Measurements from ENCODE around the gene PRKCH.

The PRKCH gene

DNA sequence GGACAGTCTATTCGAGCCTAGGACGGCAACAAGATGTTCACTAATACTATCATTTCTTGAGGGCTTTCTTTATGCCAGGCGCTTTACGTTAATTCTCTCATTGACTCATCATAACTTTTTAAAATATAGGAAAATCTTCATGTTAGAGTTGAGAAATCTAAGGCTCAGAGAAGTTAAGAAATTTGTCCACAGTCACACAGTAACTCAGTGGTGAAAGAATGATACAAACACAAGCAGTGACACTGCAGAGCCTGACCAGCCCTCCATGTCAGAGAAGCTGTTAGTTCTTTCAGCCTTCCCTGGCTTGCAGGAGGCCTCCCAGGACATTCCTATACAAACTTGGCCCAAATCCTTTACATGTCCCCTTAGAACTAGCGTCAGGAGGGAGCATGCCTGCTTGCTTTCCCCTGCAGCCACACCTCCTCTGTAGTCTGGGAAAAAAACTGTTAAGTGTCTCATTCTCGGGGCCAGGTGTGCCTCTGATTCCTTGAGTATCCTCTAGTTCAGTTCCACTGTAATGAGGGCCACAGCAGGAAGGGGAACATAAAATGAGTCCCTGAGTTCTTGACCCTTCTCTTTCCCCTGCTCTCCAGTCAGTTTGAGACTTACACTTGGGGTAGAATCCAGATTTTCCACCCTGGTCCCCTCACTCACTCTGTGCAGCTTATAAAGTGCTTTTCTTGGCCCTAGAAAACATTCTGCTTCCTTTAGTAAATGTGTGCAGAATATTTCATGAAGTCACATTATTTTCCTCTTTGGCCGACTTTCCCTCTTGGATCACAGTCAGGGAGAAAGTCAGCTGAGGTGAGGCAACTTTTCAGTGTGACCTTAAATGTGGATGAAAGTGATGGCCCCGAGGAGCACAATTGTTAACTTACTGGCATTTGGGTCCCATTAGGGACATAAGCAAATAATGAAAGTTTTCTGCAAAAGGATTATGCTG is 221.7 kb downstream of the PRKCH start:
- no peak overlapping the region for H3K27ac ChIP-seq
- no peak for TF ChIP-seq ZFX (IDR thresholded peaks at IDR 0.05; ENCODE audit: borderline replicate concordance)
- TF ChIP-seq, protein P1, sequence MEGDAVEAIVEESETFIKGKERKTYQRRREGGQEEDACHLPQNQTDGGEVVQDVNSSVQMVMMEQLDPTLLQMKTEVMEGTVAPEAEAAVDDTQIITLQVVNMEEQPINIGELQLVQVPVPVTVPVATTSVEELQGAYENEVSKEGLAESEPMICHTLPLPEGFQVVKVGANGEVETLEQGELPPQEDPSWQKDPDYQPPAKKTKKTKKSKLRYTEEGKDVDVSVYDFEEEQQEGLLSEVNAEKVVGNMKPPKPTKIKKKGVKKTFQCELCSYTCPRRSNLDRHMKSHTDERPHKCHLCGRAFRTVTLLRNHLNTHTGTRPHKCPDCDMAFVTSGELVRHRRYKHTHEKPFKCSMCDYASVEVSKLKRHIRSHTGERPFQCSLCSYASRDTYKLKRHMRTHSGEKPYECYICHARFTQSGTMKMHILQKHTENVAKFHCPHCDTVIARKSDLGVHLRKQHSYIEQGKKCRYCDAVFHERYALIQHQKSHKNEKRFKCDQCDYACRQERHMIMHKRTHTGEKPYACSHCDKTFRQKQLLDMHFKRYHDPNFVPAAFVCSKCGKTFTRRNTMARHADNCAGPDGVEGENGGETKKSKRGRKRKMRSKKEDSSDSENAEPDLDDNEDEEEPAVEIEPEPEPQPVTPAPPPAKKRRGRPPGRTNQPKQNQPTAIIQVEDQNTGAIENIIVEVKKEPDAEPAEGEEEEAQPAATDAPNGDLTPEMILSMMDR (IDR thresholded peaks at IDR 0.05) = no peak

DNA sequence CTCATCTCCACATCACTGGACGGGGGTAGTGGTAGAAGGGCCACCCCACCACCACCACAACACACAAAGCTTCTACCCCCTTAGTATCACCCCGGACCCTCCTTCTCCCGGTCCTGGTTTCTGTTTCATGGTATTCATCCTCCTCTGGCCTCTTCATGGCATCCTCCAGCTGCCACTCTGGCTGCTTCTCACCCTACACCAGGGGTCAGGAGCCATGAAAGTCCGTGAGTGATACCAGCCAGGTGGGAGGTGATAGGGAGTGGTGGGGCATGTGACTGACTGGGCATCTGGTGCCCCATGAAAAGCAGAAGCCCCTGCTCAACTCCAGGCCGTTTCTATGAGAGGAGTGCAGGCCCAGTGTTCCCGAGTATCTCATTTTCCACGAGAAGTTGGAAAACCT is 222.6 kb downstream of the PRKCH start:
- TF ChIP-seq, protein P1 (IDR thresholded peaks at IDR 0.05) = no peak
- no peak for TF ChIP-seq ZFX (IDR thresholded peaks at IDR 0.05; ENCODE audit: borderline replicate concordance)
- H3K27ac ChIP-seq = no peak overlapping the region

DNA sequence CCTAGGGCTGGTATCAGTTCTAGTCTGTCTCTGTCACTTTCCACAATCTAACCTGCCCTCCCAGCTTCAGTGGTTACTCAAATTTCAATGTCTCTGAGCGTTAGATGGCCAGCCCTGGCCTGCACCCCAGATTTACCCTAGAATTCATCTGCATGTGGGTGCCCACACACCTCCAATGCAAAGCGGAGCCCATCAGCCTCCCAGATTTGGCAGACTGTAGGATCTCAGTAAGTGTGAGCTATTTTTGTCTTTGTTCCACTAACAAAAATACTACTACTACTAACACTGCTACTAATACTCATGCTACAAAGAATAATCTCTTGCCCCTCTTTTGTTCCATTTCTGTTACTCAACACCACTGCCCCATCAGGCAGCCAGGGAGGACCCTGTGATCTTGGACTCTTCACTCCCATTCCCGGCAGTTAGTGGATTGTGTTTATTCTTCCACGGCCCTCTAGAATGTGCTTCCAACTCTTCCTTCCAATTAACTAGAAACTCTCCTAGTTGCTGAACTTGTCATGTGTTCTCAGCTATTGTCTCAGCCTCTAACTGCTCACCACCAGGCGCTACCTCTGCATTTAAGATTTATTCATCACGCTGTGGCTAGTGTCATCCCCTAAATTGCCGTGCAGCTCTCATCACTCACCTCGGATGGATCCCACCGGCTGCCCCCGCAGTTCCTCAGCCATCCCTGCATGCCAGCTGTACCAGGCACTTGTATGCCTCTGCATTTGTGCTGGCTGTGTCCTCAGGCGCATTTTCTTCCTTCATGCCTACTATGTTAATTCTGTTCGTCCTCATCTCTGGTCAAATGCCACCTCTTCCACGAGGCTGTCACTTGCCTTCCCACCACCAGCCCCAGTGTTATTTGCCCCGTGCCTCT is 223.3 kb downstream of the PRKCH start:
- no peak overlapping the region for H3K27ac ChIP-seq
- TF ChIP-seq, protein P1 (IDR thresholded peaks at IDR 0.05) = no peak
- TF ChIP-seq ZFX (IDR thresholded peaks at IDR 0.05; ENCODE audit: borderline replicate concordance) = no peak

DNA sequence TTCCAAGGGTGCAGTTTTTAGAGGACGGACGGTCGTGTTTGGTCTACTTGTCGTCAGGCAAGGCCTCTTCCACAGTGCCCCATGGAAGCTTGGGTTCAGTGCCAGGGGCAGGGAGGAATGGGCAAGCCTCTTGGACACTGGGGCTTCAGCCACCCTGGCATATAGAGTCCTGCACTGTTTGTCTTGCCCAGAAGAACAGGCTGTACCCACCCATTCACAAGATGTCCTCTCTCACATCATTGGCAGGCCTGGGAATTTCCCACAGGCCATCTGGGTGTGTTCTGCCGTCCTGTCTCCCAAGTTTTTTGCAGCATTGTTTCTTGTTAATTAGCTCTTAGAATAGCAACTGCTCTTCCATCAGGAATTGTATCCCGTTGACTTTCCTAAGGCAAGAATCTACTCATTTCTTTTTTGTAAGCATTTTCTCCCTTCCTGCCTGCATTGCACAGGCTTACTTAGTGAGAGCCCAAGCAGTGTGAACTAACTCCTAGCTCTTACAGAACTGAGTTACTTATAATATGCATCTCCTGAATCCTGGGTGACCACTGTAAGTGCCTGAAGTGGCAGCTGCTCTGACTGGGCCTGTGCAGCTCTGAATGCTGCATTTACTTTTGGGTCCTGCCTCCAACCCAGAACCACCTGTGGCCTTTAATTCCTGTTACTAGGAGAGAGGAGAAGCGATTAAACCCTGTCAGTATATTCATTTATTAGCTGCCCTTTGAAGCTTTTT is 224.5 kb downstream of the PRKCH start:
- no peak for TF ChIP-seq ZFX (IDR thresholded peaks at IDR 0.05; ENCODE audit: borderline replicate concordance)
- TF ChIP-seq, protein P1 (IDR thresholded peaks at IDR 0.05) = no peak
- H3K27ac ChIP-seq = no peak overlapping the region

DNA sequence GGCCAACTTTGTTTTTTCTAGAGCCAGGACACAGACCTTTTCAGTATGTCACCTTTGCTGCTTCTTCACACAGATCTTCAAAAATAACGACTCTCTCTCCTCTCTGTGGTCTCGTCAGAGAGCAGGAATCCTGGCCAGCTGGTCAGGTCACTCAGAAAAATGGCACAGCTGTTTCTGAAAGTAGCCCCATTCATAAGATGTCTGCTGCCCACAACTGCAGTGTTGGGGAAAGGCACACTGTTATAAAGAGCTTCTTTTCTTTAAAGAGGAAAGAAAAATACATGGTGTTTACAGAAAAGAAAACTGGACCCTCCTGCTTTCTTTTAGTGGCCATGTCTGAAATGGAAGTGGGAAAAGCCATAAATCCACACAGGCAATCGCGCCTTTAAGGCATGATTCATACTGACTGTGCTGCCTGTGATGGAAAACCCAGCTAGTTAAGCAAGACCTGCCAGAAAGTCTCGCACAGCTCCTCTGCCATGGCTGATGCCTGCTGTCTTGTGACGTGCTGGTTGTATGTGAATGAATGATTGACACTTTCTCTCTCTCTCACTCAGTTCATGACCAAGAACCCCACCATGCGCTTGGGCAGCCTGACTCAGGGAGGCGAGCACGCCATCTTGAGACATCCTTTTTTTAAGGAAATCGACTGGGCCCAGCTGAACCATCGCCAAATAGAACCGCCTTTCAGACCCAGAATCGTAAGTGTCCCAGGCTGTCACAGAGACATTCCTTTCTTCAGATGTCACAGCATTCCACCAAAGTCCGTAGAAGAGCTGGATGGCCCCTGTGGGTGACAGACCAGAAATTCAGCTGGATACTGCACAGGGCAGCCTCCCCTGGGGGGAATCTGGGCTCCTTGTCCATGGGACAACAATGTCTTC is 226.0 kb downstream of the PRKCH start:
- TF ChIP-seq ZFX (IDR thresholded peaks at IDR 0.05; ENCODE audit: borderline replicate concordance) = no peak
- TF ChIP-seq, protein P1 (IDR thresholded peaks at IDR 0.05) = no peak

DNA sequence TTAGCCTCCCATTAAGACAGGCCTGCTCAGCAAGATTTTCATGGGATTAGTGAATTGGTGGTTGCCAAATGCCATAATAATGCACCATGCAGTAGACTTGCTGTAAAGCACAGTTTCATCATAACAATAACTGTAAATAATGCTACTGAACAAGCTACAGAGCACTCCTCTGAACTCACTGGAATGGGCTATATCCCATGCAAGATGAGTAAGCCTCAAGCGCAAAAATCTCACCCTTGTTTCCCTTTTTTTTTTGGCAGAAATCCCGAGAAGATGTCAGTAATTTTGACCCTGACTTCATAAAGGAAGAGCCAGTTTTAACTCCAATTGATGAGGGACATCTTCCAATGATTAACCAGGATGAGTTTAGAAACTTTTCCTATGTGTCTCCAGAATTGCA is 228.0 kb downstream of the PRKCH start:
- no peak overlapping the region for H3K27ac ChIP-seq
- TF ChIP-seq, protein P1 (IDR thresholded peaks at IDR 0.05) = no peak
- TF ChIP-seq ZFX (IDR thresholded peaks at IDR 0.05; ENCODE audit: borderline replicate concordance) = no peak

More for the DNA sequence above, 226.0 kb downstream of the PRKCH start:
- H3K27ac ChIP-seq = no peak overlapping the region

All from 22Rv1 (cell line).